Stomach (tissue), 9 donors: ENCODE measurements around the gene PCDHA13. TPM values are rescaled to one million over a fixed set of nuclear protein-coding genes. Genes with fewer than 3 reads are reported as not detected.

ENCODE experiments used
- DNase-seq, 2 donors: peaks; one replicate each; pipeline versions ENCODE4 v3.0.0 to v3.0.0-alpha.2; 2013 to 2019
- H3K27ac ChIP-seq, 5 donors: fragments of 200-600 bp in 4 of 5; sonication (generic) in 4 of 5; one replicate each; pipeline ENCODE4 v1.5.1; 2013 to 2019; ENCODE audit warnings: mild to moderate bottlenecking in 1 of 5, moderate library complexity in 1 of 5
- H3K27me3 ChIP-seq, 3 donors: fragments of 200-600 bp; sonication (generic); one replicate each; pipeline ENCODE4 v1.5.1; 2017 to 2019; ENCODE audit warnings: mixed run types in 1 of 3
- H3K36me3 ChIP-seq, 4 donors: fragments of 200-600 bp; sonication (generic); 1 replicate in 3 of 4; 2 replicates in 1 of 4; pipeline ENCODE4 v1.5.1; 2016 to 2019
- H3K4me1 ChIP-seq, 4 donors: fragments of 200-600 bp; sonication (generic); one replicate each; pipeline ENCODE4 v1.5.1; 2016 to 2019
- H3K4me3 ChIP-seq, 4 donors: fragments of 200-600 bp; sonication (generic) in 3 of 4; one replicate each; pipeline ENCODE4 v1.5.1; 2016 to 2019; ENCODE audit warnings: mild to moderate bottlenecking in 1 of 4
- H3K9me3 ChIP-seq, 4 donors: fragments of 200-600 bp; sonication (generic); one replicate each; pipeline ENCODE4 v1.5.1; 2016 to 2019
- CTCF ChIP-seq, 7 experiments: fragments of 450-650 bp in 4 of 7; fragments of 200-600 bp in 3 of 7; sonication (generic) in 3 of 7; IDR thresholded peaks; one replicate each; pipeline ENCODE4 v1.5.1; 2016 to 2019; ENCODE audit warnings: antibody characterized with exemption in 7 of 7, control low read depth in 2 of 7, mild to moderate bottlenecking in 1 of 7
- EP300 ChIP-seq: sonication (generic); formaldehyde crosslinking; IDR thresholded peaks from one replicate; pipeline ENCODE4 v1.6.1; 2017; ENCODE audit warnings: antibody characterized with exemption
- POLR2A ChIP-seq, 4 donors: fragments of 450-650 bp; IDR thresholded peaks; one replicate each; pipeline ENCODE4 v1.6.1; 2016; ENCODE audit warnings: antibody characterized with exemption in 4 of 4, control low read depth in 2 of 4, mild to moderate bottlenecking in 1 of 4, moderate library complexity in 1 of 4
- POLR2AphosphoS5 ChIP-seq, 3 donors: sonication (generic); formaldehyde crosslinking; IDR thresholded peaks; one replicate each; pipeline ENCODE4 v1.6.1; 2016; ENCODE audit warnings: antibody characterized with exemption in 3 of 3
- WGBS, 5 donors: extraction: QIAGEN DNeasy Blood & Tissue Kit in 3 of 5; methylation state at CpG; one replicate each; pipeline versions ENCODE4 v1.1.5 to v1.1.7; 2013 to 2018; 5-methylcytosine and 5-hydroxymethylcytosine counted together
- intact Hi-C: fragments of 100-400 bp; cut with DNase I; formaldehyde crosslinking; loops from one replicate; pipeline ENCODE4 v1.15.1; 2023; ENCODE audit warnings: low total_unique reads
- polyA plus RNA-seq, 3 donors: library from polyadenylated mRNA; stranded (reverse); fragments of 200-250 nt; gene quantifications; one replicate each; pipeline ENCODE4 v1.2.3, GENCODE V29; 2013
- total RNA-seq, 5 donors: library from RNA; depleted of rRNA; stranded (reverse); fragments of >200 nt; gene quantifications; one replicate each; pipeline versions ENCODE4 v1.1.0 to v1.2.3, GENCODE V29; 2014 to 2016
- donor health status: healthy with polysubstance abuse.
- donor health status: Bipolar disorder and iron deficiency.
- donor health status: healthy.

PCDHA13 gene
- total and polyA plus RNA-seq, 8 donors = 0.14 to 4.3 (median 0.61) TPM; not detected in 3

- H3K9me3 ChIP-seq = peaks cover 9 to 61% (median 52%) of the 10 kb centered on the region in 4 donors
- WGBS, 5 donors = 23 to 31% (median 24%) methylated on average over 36 to 44 of the region's 44 CpGs; no CpG with 5 or more reads in 1 of the 5 donors
- H3K36me3 ChIP-seq = no peaks in the 10 kb centered on the region
- peak within 1 kb of the TSS in 2 of 4 donors; percentile 1 to 18 for H3K4me3 ChIP-seq
- H3K27ac ChIP-seq = no peak within 1 kb of the TSS
- TF ChIP-seq POLR2AphosphoS5 (IDR thresholded peaks at IDR 0.05) (no peak), EP300 (no peak), CTCF (IDR thresholded peaks at IDR 0.05) (no peak), POLR2A (IDR thresholded peaks at IDR 0.05) (no peak)
- DNase-seq = peak in 1 of 2 donors; percentile 14
- intact Hi-C loops = no loop called here
- H3K4me1 ChIP-seq = no peaks in the 10 kb centered on the region
- peaks cover 0 to 52% (median 0%) of the 10 kb centered on the region in 3 donors for H3K27me3 ChIP-seq
These were observed 25.9 kb upstream of the PCDHA13 start, which contains the start of gene PCDHA10 for GRCh38 chr5:140855772-140856674. TSS of gene PCDHA10 (plus strand) at chr5:140855897. CDS start at chr5:140856049, 152 bp downstream.

- intact Hi-C loops = no loop called here
- H3K27me3 ChIP-seq = peaks cover 0 to 60% (median 4%) of the 10 kb centered on the region in 3 donors
- no peaks in the 10 kb centered on the region for H3K36me3 ChIP-seq
- no peaks in the 10 kb centered on the region for H3K4me1 ChIP-seq
- WGBS, 5 donors = 56 to 63% (median 60%) methylated on average over 64 to 94 of the region's 94 CpGs; no CpG with 5 or more reads in 1 of the 5 donors
- peaks cover 16 to 72% (median 62%) of the 10 kb centered on the region in 4 donors for H3K9me3 ChIP-seq
- H3K4me3 ChIP-seq = no peak overlapping the region
- DNase-seq = no peak
- H3K27ac ChIP-seq = no peak overlapping the region
- no peak for TF ChIP-seq EP300
- no peak for TF ChIP-seq CTCF (IDR thresholded peaks at IDR 0.05)
- TF ChIP-seq POLR2A (IDR thresholded peaks at IDR 0.05) = no peak
- TF ChIP-seq POLR2AphosphoS5 (IDR thresholded peaks at IDR 0.05) = no peak
These were observed 24.5 kb upstream of the PCDHA13 start for GRCh38 chr5:140857177-140857986.

GRCh38 chr5:140857987-140858240, 24.0 kb upstream of the PCDHA13 start:
- intact Hi-C loops = no loop called here
- no peaks in the 10 kb centered on the region for H3K4me1 ChIP-seq
- no peak overlapping the region for H3K27ac ChIP-seq
- H3K4me3 ChIP-seq = no peak overlapping the region
- DNase-seq = no peak
- H3K9me3 ChIP-seq = peaks cover 21 to 72% (median 64%) of the 10 kb centered on the region in 4 donors
- TF ChIP-seq CTCF (IDR thresholded peaks at IDR 0.05) (no peak), POLR2A (IDR thresholded peaks at IDR 0.05) (no peak), EP300 (no peak), POLR2AphosphoS5 (IDR thresholded peaks at IDR 0.05) (no peak)
- H3K36me3 ChIP-seq = no peaks in the 10 kb centered on the region
- H3K27me3 ChIP-seq = peaks cover 0 to 60% (median 4%) of the 10 kb centered on the region in 3 donors
- WGBS, 5 donors = 58 to 74% (median 65%) methylated on average over 11 to 22 of the region's 22 CpGs; no CpG with 5 or more reads in 2 of the 5 donors
